Mesothelial cell of epicardium (in vitro differentiated cells): ENCODE data around the gene SLC9A9. TPM values are rescaled to one million over a fixed set of nuclear protein-coding genes. Genes with fewer than 3 reads are reported as not detected.

Experiments used
- DNase-seq, 2 experiments: peaks; one replicate each; pipeline ENCODE4 v3.0.0; 2021; ENCODE audit warnings: low spot score in 2 of 2; ENCODE audit not compliant: unreplicated experiment in 2 of 2
- H3K27ac Mint-ChIP-seq: 2 replicates; pipeline ENCODE4 v1.8.0; 2021; ENCODE audit warnings: mixed read lengths
- H3K27me3 Mint-ChIP-seq: 2 replicates; pipeline ENCODE4 v1.8.0; 2021; ENCODE audit warnings: low read depth, mixed read lengths
- H3K36me3 Mint-ChIP-seq: 2 replicates; pipeline ENCODE4 v1.8.0; 2021; ENCODE audit warnings: mixed read lengths
- H3K4me1 Mint-ChIP-seq: 2 replicates; pipeline ENCODE4 v1.8.0; 2021; ENCODE audit warnings: mixed read lengths
- H3K4me3 Mint-ChIP-seq: 2 replicates; pipeline ENCODE4 v1.8.0; 2021; ENCODE audit warnings: mild to moderate bottlenecking, moderate library complexity, mixed read lengths
- H3K9me3 Mint-ChIP-seq: 2 replicates; pipeline ENCODE4 v1.8.0; 2021; ENCODE audit warnings: mixed read lengths
- CTCF ChIP-seq: fragments of 200-600 bp; sonication (generic); IDR thresholded peaks from one replicate; pipeline ENCODE4 v1.5.0; 2021; ENCODE audit warnings: antibody characterized with exemption; ENCODE audit not compliant: unreplicated experiment
- total RNA-seq: library from RNA; stranded (reverse); gene quantifications from 3 replicates; pipeline ENCODE4 v1.2.1, GENCODE V29; 2021

Gene SLC9A9
- total RNA-seq, 1 donor from 2014 or later, result 2.7 TPM

DNA sequence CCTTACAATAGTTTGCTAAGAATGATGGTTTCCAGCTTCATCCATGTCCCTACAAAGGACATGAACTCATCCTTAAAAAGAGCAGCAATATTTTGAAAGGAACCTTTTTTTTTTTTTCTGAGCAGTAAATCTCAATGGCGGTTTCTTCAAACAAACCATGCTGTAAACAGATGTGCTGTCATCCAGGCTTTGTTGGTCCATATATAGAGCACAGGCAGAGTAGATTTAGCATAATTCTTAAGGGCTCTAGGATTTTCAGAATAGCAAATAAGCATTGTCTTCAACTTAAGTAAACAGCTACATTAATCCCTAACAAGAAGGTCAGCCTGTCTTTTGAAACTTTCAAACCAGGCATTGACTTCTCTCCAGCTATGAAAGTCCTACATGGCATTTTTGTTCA, 334.2 kb downstream of the SLC9A9 start:
- no peaks in the 10 kb centered on the region for H3K36me3 Mint-ChIP-seq
- no peak overlapping the region for H3K4me3 Mint-ChIP-seq
- no peak overlapping the region for H3K27ac Mint-ChIP-seq
- no peak for DNase-seq
- no peak for TF ChIP-seq CTCF
- H3K4me1 Mint-ChIP-seq, result peaks cover 14% of the 10 kb centered on the region
- no peaks in the 10 kb centered on the region for H3K27me3 Mint-ChIP-seq
- H3K9me3 Mint-ChIP-seq, result peaks cover 3% of the 10 kb centered on the region

DNA sequence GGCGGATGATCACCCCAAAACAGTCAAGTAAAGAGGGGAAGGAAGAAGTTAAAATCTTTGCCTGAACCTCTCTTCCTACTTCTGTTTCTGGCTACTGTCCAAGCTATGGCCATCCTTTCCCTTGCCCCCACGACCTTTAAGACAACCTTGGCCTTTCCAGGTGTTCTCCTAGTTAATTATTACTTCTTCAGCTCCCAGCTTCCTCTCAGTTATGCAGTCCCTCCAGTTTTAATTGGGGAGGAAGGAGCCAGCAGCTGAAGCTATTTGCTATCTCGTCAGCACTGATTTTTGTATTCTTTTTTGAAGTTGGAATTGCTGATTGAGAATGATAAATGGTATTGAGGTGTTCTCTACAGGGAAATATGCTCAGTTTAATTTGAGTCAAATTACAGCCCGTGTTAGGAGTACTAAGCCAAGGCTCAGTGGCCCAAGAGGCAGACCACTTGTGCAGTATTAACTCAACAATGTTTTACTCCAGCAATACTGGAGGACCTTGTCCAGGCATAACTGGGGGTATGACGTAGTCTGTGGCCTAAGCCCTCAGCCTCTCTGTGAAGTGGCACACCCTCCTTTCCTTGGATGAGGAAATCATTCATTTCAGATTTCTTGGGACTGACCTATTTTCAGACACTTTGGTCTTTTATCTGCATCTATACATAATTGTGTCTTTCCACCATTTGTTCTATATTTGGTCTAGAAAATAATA, 336.9 kb downstream of the SLC9A9 start:
- no peak for DNase-seq
- H3K27me3 Mint-ChIP-seq, result no peaks in the 10 kb centered on the region
- H3K9me3 Mint-ChIP-seq, result no peaks in the 10 kb centered on the region
- no peaks in the 10 kb centered on the region for H3K36me3 Mint-ChIP-seq
- no peak overlapping the region for H3K27ac Mint-ChIP-seq
- H3K4me3 Mint-ChIP-seq, result no peak overlapping the region
- no peak for TF ChIP-seq CTCF
- H3K4me1 Mint-ChIP-seq, result peaks cover 17% of the 10 kb centered on the region

DNA sequence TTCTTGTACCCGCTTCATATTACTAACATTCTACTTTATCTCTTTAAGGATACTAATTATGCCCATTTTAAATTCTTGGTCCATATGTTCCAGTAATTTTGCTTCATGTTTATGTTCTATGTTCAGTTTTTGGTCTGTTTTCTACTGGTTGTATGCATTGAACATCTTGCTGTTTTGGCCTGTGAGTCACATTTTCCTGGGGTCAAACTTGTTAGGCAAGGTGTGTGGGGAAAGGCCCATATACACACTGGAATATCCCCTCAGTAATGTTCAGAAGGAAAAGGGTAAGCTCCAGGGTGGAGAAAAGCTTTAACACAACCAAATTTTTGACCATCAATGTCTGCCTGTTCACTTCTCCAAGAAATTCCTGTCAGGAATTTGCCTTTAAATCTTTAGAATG, 337.7 kb downstream of the SLC9A9 start:
- peaks cover 17% of the 10 kb centered on the region for H3K4me1 Mint-ChIP-seq
- H3K4me3 Mint-ChIP-seq, result no peak overlapping the region
- no peak overlapping the region for H3K27ac Mint-ChIP-seq
- no peaks in the 10 kb centered on the region for H3K9me3 Mint-ChIP-seq
- no peaks in the 10 kb centered on the region for H3K27me3 Mint-ChIP-seq
- no peak for DNase-seq
- no peak for TF ChIP-seq CTCF
- no peaks in the 10 kb centered on the region for H3K36me3 Mint-ChIP-seq

GRCh38 chr3:143507735-143508580, 340.3 kb downstream of the SLC9A9 start:
- no peak for DNase-seq
- no peak overlapping the region for H3K27ac Mint-ChIP-seq

GRCh38 chr3:143506190-143506589, 342.1 kb downstream of the SLC9A9 start:
- no peaks in the 10 kb centered on the region for H3K9me3 Mint-ChIP-seq
- H3K36me3 Mint-ChIP-seq, result no peaks in the 10 kb centered on the region
- TF ChIP-seq CTCF, result no peak
- H3K4me1 Mint-ChIP-seq, result peaks cover 8% of the 10 kb centered on the region
- no peak overlapping the region for H3K27ac Mint-ChIP-seq
- no peak for DNase-seq
- no peak overlapping the region for H3K4me3 Mint-ChIP-seq
- H3K27me3 Mint-ChIP-seq, result no peaks in the 10 kb centered on the region

More at GRCh38 chr3:143507735-143508580, 340.3 kb downstream of the SLC9A9 start:
- Mint-ChIP-seq H3K36me3 (no peaks in the 10 kb centered on the region), H3K27me3 (no peaks in the 10 kb centered on the region), H3K4me3 (no peak overlapping the region), H3K9me3 (no peaks in the 10 kb centered on the region), H3K4me1 (peaks cover 8% of the 10 kb centered on the region)
- no peak for TF ChIP-seq CTCF
